Trophoblast cell (in vitro differentiated cells and primary cell): ENCODE data around the gene RNF144B.

Source experiments
- DNase-seq, 2 donors: peaks; one replicate each; pipeline ENCODE4 v3.0.0-alpha.2; 2016
- H2AFZ ChIP-seq: 2 replicates; pipeline ENCODE4 v1.6.1; 2013; ENCODE audit warnings: low read length, moderate library complexity, mild to moderate bottlenecking; ENCODE audit not compliant: insufficient read depth, poor library complexity
- H2AK5ac ChIP-seq: 2 replicates; pipeline ENCODE4 v1.6.1; 2013; ENCODE audit warnings: mild to moderate bottlenecking, low read length
- H2BK120ac ChIP-seq: 2 replicates; pipeline ENCODE4 v1.6.1; 2013; ENCODE audit warnings: low read length, mild to moderate bottlenecking, moderate library complexity; ENCODE audit not compliant: insufficient read depth, poor library complexity
- H2BK12ac ChIP-seq: 2 replicates; pipeline ENCODE4 v1.6.1; 2013; ENCODE audit warnings: mild to moderate bottlenecking, low read length, moderate library complexity
- H2BK5ac ChIP-seq: 2 replicates; pipeline ENCODE4 v1.6.1; 2013; ENCODE audit warnings: low read length, low read depth, moderate library complexity, mild to moderate bottlenecking; ENCODE audit not compliant: poor library complexity
- H3K14ac ChIP-seq: 2 replicates; pipeline ENCODE4 v1.6.1; 2013; ENCODE audit warnings: mild to moderate bottlenecking, low read length
- H3K18ac ChIP-seq: 2 replicates; pipeline ENCODE4 v1.6.1; 2013; ENCODE audit warnings: mild to moderate bottlenecking, low read length
- H3K23ac ChIP-seq: 2 replicates; pipeline ENCODE4 v1.6.1; 2013; ENCODE audit warnings: low read length
- H3K27ac ChIP-seq: 2 replicates; pipeline ENCODE4 v1.5.1; 2013; ENCODE audit warnings: low read depth, mild to moderate bottlenecking, inconsistent platforms, low read length, moderate library complexity
- H3K27me3 ChIP-seq: 2 replicates; pipeline ENCODE4 v1.6.1; 2013; ENCODE audit warnings: inconsistent platforms, mild to moderate bottlenecking, low read length, moderate library complexity; ENCODE audit not compliant: insufficient read depth
- H3K36me3 ChIP-seq, 2 experiments: 1 replicate in 1 of 2; 2 replicates in 1 of 2; pipeline ENCODE4 v1.6.1; 2013; ENCODE audit warnings: low read length in 2 of 2, mild to moderate bottlenecking in 2 of 2, moderate library complexity in 1 of 2; ENCODE audit not compliant: insufficient read depth in 2 of 2, control insufficient read depth in 1 of 2
- H3K4ac ChIP-seq: 2 replicates; pipeline ENCODE4 v1.6.1; 2013; ENCODE audit warnings: low read depth, mild to moderate bottlenecking, low read length, moderate library complexity
- H3K4me1 ChIP-seq, 2 experiments: 1 replicate in 1 of 2; 2 replicates in 1 of 2; pipeline ENCODE4 v1.6.1; 2013; ENCODE audit warnings: low read length in 2 of 2, mild to moderate bottlenecking in 2 of 2, moderate library complexity in 1 of 2; ENCODE audit not compliant: insufficient read depth in 2 of 2, control insufficient read depth in 1 of 2
- H3K4me2 ChIP-seq: 2 replicates; pipeline ENCODE4 v1.6.1; 2013; ENCODE audit warnings: inconsistent platforms, mild to moderate bottlenecking, low read length, moderate library complexity
- H3K4me3 ChIP-seq: 2 replicates; pipeline ENCODE4 v1.5.1; 2013; ENCODE audit warnings: mild to moderate bottlenecking, low read depth, low read length, inconsistent platforms
- H3K79me1 ChIP-seq: one replicate; pipeline ENCODE4 v1.6.1; 2013; ENCODE audit warnings: low read length
- H3K79me2 ChIP-seq: 2 replicates; pipeline ENCODE4 v1.6.1; 2013; ENCODE audit warnings: low read length, mild to moderate bottlenecking; ENCODE audit not compliant: control insufficient read depth, insufficient read depth, poor library complexity
- H3K9ac ChIP-seq: 2 replicates; pipeline ENCODE4 v1.6.1; 2013; ENCODE audit warnings: mild to moderate bottlenecking, low read length
- H3K9me3 ChIP-seq: 2 replicates; pipeline ENCODE4 v1.6.1; 2013; ENCODE audit warnings: low read depth, mild to moderate bottlenecking, control low read depth, inconsistent platforms, low read length; ENCODE audit not compliant: insufficient read depth
- H4K12ac ChIP-seq: 2 replicates; pipeline ENCODE4 v1.6.1; 2013; ENCODE audit warnings: low read depth, mild to moderate bottlenecking, low read length, moderate library complexity
- H4K8ac ChIP-seq: 2 replicates; pipeline ENCODE4 v1.6.1; 2013; ENCODE audit warnings: low read depth, mild to moderate bottlenecking, low read length, moderate library complexity
- H4K91ac ChIP-seq: one replicate; pipeline ENCODE4 v1.6.1; 2013; ENCODE audit warnings: low read depth, mild to moderate bottlenecking, low read length, moderate library complexity
- WGBS: extraction: QIAGEN DNeasy Blood & Tissue Kit; methylation state at CpG from one replicate; pipeline ENCODE4 v1.1.7; 2013; ENCODE audit warnings: missing lambda C conversion rate; ENCODE audit not compliant: insufficient read length, insufficient coverage; ENCODE audit errors: extremely low coverage; 5-methylcytosine and 5-hydroxymethylcytosine counted together

RNF144B gene

GRCh38 chr6:18513253-18513798, 126.2 kb downstream of the RNF144B start:
- Histone ChIP-seq H4K12ac (no peak overlapping the region), H3K9me3 (no peaks in the 10 kb centered on the region), H3K27me3 (no peaks in the 10 kb centered on the region), H3K27ac (no peak overlapping the region), H3K18ac (no peak overlapping the region), H3K79me2 (no peaks in the 10 kb centered on the region), H2BK5ac (no peak overlapping the region), H2AK5ac (no peak overlapping the region), H4K8ac (no peak overlapping the region), H3K79me1 (no peaks in the 10 kb centered on the region), H3K4me1 (no peaks in the 10 kb centered on the region), H2BK120ac (no peak overlapping the region), H3K4me2 (no peak overlapping the region), H3K23ac (no peak overlapping the region), H3K4me3 (no peak overlapping the region), H3K36me3 (no peaks in the 10 kb centered on the region), H2AFZ (no peak overlapping the region), H3K4ac (no peak overlapping the region), H4K91ac (no peak overlapping the region), H3K9ac (no peak overlapping the region), H3K14ac (no peak overlapping the region), H2BK12ac (no peak overlapping the region)
- WGBS: no CpG with 5 or more reads among the region's 2 CpGs
- no peak for DNase-seq

GRCh38 chr6:18514180-18514579, 127.0 kb downstream of the RNF144B start:
- Histone ChIP-seq H3K36me3 (no peaks in the 10 kb centered on the region), H2AK5ac (no peak overlapping the region), H3K79me2 (no peaks in the 10 kb centered on the region), H4K8ac (no peak overlapping the region), H3K27ac (no peak overlapping the region), H3K27me3 (no peaks in the 10 kb centered on the region), H4K91ac (no peak overlapping the region), H3K9me3 (no peaks in the 10 kb centered on the region), H2BK5ac (no peak overlapping the region), H3K23ac (no peak overlapping the region), H3K18ac (no peak overlapping the region), H3K4me1 (no peaks in the 10 kb centered on the region), H2AFZ (no peak overlapping the region), H4K12ac (no peak overlapping the region), H3K4me3 (no peak overlapping the region), H3K79me1 (no peaks in the 10 kb centered on the region), H3K14ac (no peak overlapping the region), H3K4me2 (no peak overlapping the region), H2BK120ac (no peak overlapping the region), H2BK12ac (no peak overlapping the region), H3K4ac (no peak overlapping the region), H3K9ac (no peak overlapping the region)
- no peak for DNase-seq
- no CpG with 5 or more reads among the region's 7 CpGs for WGBS

GRCh38 chr6:18515767-18516166, 128.6 kb downstream of the RNF144B start:
- no peak overlapping the region for H3K14ac ChIP-seq
- no peak overlapping the region for H3K4ac ChIP-seq
- no peak overlapping the region for H2BK120ac ChIP-seq
- H3K79me1 ChIP-seq: no peaks in the 10 kb centered on the region
- H3K9ac ChIP-seq: no peak overlapping the region
- H3K27ac ChIP-seq: no peak overlapping the region
- H3K36me3 ChIP-seq: no peaks in the 10 kb centered on the region
- no peak overlapping the region for H3K18ac ChIP-seq
- H4K12ac ChIP-seq: no peak overlapping the region
- H4K8ac ChIP-seq: no peak overlapping the region
- no peaks in the 10 kb centered on the region for H3K27me3 ChIP-seq
- no peak for DNase-seq
- H3K23ac ChIP-seq: no peak overlapping the region
- H2BK5ac ChIP-seq: no peak overlapping the region
- H3K4me3 ChIP-seq: no peak overlapping the region
- no peak overlapping the region for H2BK12ac ChIP-seq
- H3K4me1 ChIP-seq: no peaks in the 10 kb centered on the region
- H3K9me3 ChIP-seq: no peaks in the 10 kb centered on the region
- no peaks in the 10 kb centered on the region for H3K79me2 ChIP-seq
- WGBS: no CpG with 5 or more reads among the region's 1 CpG
- no peak overlapping the region for H3K4me2 ChIP-seq
- no peak overlapping the region for H4K91ac ChIP-seq
- H2AFZ ChIP-seq: no peak overlapping the region
- no peak overlapping the region for H2AK5ac ChIP-seq
